ENCODE data around the gene OSBPL5.

DNA sequence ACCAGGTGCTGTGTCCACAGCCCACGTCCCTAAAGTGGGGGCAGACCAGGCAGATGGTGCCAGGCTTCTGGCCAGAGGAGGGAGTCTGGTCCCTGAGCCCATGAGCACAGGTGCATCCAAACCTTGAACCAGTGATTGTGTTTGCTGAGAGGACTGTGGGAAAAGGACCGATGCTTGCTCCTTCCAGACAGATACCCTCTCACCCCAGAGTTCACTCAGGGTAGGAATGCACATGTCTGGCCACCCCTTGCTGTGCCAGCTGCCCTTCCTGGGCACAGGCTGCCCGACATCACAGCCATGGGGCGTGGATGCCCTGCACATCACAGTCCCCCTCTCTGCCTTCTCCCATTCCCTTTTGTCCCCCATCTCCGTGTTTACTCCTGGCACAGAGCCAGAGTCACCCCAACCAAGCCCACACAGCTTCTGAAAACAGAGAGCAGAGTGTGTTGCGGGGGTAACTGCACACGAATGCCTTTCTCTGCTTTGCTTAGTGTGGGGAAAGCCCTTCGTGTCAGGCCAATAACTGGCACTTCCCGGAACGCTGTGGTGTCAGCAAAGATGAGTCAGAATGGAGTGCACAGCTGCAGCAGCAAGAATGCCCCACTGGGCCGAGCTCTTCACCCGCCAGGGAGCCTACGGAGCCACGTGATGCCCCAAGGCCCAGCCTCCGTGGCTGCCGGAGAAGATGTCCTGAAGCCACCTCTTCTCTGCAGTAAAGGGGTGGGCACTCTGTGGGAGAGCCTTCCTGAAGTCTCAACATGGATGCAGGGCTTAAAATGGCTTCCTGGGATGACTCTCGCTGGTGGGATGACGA is 115.5 kb downstream of the OSBPL5 start:
- TF ChIP-seq, protein P1, sequence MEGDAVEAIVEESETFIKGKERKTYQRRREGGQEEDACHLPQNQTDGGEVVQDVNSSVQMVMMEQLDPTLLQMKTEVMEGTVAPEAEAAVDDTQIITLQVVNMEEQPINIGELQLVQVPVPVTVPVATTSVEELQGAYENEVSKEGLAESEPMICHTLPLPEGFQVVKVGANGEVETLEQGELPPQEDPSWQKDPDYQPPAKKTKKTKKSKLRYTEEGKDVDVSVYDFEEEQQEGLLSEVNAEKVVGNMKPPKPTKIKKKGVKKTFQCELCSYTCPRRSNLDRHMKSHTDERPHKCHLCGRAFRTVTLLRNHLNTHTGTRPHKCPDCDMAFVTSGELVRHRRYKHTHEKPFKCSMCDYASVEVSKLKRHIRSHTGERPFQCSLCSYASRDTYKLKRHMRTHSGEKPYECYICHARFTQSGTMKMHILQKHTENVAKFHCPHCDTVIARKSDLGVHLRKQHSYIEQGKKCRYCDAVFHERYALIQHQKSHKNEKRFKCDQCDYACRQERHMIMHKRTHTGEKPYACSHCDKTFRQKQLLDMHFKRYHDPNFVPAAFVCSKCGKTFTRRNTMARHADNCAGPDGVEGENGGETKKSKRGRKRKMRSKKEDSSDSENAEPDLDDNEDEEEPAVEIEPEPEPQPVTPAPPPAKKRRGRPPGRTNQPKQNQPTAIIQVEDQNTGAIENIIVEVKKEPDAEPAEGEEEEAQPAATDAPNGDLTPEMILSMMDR (IDR thresholded peaks at IDR 0.05): no peak
- TF ChIP-seq POLR2A (IDR thresholded peaks at IDR 0.05) (no peak), EP300 (IDR thresholded peaks at IDR 0.05; ENCODE audit: low read depth) (peak; percentile 6), POLR2AphosphoS5 (IDR thresholded peaks at IDR 0.05) (peak; percentile 45 to 79 (median 73))
